GM04503 (cell line): ENCODE measurements around the gene MORC1.
"Not testable (repeated sequence)": the region's sequence is repeated elsewhere in the genome, so short reads cannot be mapped to it uniquely, and the experiment has no call there.

Experiments used
- DNase-seq: peaks from one replicate; pipeline ENCODE4 v3.0.0-alpha.2; 2012; ENCODE audit warnings: low read depth

The MORC1 gene

GRCh38 chr3:109098079-109098644 is 19.8 kb downstream of the MORC1 start:
- no peak for DNase-seq

GRCh38 chr3:109095166-109095565 is 22.8 kb downstream of the MORC1 start:
- DNase-seq: no peak

- no peak for DNase-seq
These were observed 24.4 kb downstream of the MORC1 start for GRCh38 chr3:109093561-109093960.

DNA sequence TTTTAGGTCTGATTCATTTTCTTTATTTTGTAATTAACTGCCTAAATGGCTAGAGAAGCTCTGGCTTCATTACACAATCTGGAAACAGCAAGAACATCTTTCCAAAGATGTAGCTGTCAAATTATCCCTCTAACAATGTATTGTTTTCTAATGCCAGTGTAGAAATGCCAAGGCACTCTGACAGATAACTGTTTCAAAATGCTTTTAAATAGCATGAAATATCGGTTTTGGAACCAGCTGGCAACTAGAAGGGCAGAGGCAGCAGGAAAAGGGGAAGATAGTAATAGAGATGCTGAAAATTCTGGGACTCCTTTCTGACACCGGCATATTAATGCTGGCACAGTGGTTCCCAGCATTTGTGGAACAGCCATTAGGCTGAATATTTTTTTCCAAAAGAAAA is 26.1 kb downstream of the MORC1 start:
- DNase-seq: no peak

GRCh38 chr3:109089265-109089664 is 28.7 kb downstream of the MORC1 start:
- DNase-seq: no peak

DNA sequence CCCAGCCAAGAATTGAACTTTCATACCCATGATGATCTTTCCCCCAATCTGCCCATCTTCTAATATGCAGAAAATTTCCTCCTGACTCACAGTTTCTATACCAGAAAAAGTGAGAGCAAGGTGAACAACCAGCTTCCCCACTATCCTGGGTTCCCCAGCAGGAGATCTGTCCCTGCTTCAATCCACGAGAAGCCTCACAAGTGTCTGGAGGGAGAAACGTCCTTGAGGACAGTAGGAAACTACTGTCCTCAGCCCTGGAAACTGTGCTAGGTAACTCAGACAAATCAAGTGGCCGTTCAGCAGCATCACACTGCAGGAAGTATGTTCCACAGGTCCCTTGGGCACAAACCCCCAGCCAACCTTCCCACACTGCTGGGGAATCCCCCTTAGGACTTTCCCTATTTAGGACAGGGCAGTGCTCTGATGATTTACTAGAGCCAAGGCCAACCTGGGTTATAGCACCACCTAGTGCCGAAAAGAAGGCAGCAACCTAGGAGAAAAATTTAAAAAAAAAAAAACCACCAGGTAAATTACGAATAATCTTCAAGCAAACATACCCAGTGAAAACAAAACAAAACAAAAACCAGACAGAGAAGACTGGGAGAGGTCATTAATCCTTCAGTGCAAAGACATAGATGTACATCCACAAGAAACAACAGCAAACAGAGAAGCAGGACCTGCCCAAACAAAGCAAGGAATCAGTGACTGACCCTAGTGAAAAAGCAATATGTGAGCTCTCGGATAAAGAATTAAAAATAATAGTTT is 36.0 kb downstream of the MORC1 start:
- no peak for DNase-seq

- not testable (repeated sequence) for DNase-seq
These were observed 37.8 kb downstream of the MORC1 start for GRCh38 chr3:109080090-109080489.

DNA sequence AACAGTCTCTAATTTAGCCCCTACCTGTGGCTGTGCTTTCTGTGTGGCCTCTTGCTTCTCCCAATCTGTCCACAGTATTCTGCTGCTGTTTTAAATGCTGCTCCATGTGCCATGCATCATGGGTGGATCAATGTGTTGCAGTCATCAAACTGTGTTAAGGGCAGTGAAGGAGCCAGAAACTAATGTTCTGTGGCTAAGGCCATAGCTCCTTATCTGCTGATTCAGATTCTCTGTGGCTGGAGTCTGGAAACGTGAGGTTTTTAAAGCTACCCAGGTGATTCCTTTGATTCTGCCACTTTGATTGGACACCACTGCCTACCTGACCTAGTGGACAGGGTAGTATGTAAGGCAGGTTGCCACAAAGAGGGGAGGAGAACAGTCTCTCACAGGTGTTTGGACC is 44.8 kb downstream of the MORC1 start:
- DNase-seq: no peak

DNA sequence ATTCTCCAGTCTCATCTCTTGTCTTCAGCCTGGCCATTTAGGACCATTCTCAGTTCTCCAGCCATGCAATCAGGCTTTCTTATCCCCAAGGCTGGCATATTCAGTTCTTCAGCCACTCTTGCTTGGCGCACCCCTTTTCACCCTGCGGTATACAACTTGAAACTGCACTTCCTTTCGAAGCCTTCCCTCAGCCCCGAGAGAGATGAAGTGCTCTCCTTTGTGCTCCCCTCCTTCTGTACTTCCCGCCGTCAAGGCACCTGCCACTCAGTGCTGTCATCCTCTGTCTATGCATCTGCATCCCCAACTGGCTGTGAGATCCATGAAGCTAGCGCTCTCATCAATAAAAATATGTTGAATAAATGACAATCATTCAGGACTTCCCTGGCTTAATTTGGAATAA is 45.7 kb downstream of the MORC1 start:
- no peak for DNase-seq

DNA sequence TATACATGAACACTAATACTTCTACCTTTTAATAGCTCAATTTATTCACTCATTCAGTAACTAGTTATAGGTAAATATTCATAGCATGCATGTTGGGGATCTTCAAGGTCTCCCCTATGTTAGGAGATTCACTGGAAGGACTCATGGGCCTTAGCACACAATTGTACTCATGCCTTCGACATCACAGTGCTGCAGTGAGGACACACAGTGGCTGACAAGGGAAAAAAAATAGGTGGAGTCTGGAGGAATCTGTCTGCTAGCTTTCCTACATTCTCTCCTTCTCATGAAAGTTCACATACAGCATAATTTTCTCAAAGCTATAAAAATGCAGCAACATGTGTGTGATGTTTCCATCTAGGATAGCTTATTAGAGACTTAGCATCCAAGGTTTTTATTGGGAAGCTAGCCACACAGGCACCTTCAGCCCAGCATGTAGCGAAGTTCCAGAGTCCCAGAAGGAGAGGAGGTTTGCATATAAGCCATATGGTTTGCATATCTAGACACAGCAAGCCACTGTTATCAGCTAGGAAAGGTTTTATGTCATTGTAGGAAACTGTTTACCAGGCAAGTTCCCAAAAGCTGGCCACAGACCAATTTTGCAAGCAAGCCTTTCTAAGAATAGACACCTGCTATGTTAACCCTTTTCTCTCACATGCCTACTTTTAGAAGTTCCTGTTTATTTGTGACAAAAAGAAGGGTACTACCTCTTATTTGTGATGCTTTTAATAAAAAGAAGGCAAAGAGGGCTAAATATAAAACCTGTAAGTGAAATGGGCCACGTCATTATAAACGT is 46.4 kb downstream of the MORC1 start:
- DNase-seq: no peak

GRCh38 chr3:109070211-109070610 is 47.7 kb downstream of the MORC1 start:
- DNase-seq: no peak

DNA sequence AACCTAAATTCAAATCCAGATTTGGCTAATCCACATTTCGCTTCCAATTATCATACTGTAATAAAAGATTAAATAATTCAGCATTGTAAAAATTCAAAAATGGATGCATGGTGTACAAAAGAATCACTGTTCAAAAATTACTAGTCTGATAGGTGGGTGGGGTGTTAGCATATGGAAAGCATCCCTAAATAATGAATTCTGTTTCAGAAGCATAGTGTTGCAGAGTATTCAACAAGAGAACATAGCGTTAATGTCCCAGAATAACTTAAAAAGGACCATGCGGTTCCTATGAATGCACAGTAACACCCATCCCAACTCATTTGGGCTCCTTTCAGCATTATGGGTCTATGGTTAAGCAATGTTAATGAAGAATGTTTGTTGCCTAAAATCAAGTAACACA is 51.1 kb downstream of the MORC1 start:
- no peak for DNase-seq

DNA sequence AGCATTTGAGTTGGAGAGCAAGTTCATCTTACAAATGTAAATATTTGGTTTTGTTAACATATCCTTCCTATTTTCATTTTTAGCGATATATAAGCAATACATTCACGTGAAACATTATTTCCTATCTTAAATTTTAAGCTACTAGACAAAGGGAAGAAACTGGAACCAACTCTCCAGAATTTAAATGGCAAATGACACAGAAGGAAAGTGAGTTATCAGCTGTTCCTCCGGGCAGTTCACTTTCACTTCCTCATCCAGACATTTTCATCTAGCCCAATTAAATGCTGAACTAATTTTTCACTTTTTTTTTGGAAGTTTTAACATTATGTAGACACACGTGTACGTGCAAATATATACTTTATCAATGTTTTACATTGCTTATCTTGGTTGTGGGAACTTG is 58.7 kb downstream of the MORC1 start:
- DNase-seq: no peak

GRCh38 chr3:109057616-109058015 is 60.3 kb downstream of the MORC1 start:
- no peak for DNase-seq

- DNase-seq: no peak
These were observed 60.9 kb downstream of the MORC1 start for GRCh38 chr3:109057056-109057455.

DNA sequence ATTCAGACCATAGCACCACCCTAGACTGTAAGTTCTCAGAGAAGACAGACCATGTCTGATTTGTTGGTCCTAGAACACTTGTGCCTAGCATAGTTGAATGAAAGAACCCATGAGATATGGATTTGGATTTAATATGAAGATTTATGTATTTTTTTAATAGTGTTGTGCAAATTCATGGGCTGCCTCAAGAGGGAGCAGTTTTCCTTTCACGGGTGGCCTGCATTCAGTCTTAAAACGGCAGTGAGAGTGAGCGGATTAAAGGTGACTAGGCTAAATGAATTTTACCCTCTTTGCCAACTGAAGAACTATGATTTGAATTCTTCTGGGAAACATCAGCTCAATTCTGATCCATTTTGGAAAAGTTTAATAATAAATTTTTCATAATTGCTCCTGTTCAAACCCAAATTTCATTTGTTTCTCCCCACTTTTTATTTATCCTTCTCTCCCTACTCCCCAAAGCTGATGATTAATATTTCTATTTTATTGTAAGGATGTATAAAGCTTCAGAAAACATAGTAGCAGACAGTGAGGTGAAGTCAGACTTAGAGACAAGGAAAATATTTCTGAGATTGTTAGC is 67.3 kb downstream of the MORC1 start:
- no peak for DNase-seq

DNA sequence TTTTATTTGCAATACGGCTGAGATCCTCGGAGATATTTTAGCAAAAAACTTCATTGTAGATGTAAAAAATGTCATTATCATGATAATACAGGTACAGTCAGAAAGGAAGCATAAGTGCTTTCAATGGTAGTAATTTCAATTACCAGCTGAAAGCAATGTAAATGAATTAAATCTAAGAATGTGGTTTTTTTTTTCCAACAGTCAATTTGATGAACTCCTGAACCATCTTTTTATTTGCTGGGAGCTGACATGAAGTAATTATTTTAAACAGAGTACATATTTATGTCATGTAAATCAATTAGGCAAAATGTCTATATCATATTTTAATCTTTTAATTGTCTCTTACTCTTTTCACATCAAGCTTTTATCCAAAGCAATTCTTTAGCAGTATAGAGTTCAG is 70.6 kb downstream of the MORC1 start:
- DNase-seq: no peak

GRCh38 chr3:109045271-109046040 is 72.5 kb downstream of the MORC1 start:
- no peak for DNase-seq

DNA sequence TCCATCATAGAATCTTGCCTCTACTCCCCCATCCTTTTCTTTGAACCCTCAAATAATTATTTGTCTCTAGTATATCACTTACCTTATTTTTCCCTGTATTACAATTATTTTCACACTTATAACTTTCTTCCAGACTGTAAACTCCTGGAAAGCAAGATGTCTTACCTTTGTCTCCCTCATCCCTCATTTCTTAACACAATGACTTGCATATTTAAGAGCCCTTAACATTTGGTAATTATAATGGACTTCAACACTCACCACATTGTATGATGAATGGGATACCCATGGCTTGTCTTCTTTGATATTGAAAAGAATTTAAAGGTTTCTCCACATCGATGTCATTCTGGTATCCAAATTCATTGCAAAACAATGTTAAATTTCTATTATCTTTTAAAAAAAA is 82.9 kb downstream of the MORC1 start:
- no peak for DNase-seq

GRCh38 chr3:109033000-109033660 is 84.8 kb downstream of the MORC1 start:
- no peak for DNase-seq

DNA sequence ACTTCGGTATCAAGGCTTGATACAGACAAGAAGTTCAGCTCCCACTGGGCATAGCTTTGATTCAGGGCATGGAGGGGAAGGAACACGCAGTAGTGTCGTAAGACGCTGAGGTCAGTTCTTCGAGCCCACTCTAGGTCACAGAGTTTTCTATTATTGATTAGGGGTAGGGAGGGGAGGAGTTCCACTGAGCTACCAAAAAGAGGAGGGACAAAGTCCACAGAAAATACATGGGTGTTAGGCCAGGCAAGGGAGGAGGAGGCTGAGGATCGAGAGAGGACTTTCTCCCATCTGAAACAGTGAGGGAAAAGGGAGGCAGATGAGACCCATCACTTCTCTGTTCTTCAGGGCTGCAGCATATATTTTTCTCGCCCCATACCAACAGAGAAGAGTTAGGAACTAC is 89.2 kb downstream of the MORC1 start:
- DNase-seq: no peak

GRCh38 chr3:109026821-109027220 is 91.1 kb downstream of the MORC1 start:
- no peak for DNase-seq
